ENCODE measurements around the gene KIAA2012.

Gene KIAA2012

GRCh38 chr2:202072737-202073401, at the start of gene KIAA2012:
Gene KIAA2012, plus strand, starts transcription at chr2:202073255. Its CDS starts 373 bp downstream, at chr2:202073628.
- DNase-seq = no peak

GRCh38 chr2:202023904-202024266, 49.2 kb upstream of the KIAA2012 start:
- DNase-seq = no peak

- DNase-seq = no peak
These were observed 48.2 kb upstream of the KIAA2012 start for GRCh38 chr2:202024871-202025270.

- DNase-seq = no peak
These were observed 47.2 kb upstream of the KIAA2012 start for GRCh38 chr2:202025816-202026215.

GRCh38 chr2:202026507-202026906, 46.5 kb upstream of the KIAA2012 start:
- no peak for DNase-seq

- DNase-seq = no peak
These were observed 42.4 kb upstream of the KIAA2012 start for GRCh38 chr2:202030691-202031090.

GRCh38 chr2:202031246-202031951, 41.7 kb upstream of the KIAA2012 start:
- no peak for DNase-seq

GRCh38 chr2:202032846-202033316, 40.2 kb upstream of the KIAA2012 start:
- no peak for DNase-seq

GRCh38 chr2:202033317-202034248, 39.5 kb upstream of the KIAA2012 start, which contains the start of gene FZD7:
Gene FZD7, plus strand, starts transcription at chr2:202033855. Its CDS starts 793 bp downstream, at chr2:202034648.
- peak; percentile 50 for DNase-seq

GRCh38 chr2:202034249-202035088, 38.6 kb upstream of the KIAA2012 start:
- DNase-seq = no peak

GRCh38 chr2:202035089-202035940, 37.7 kb upstream of the KIAA2012 start:
- no peak for DNase-seq

GRCh38 chr2:202035941-202036372, 37.1 kb upstream of the KIAA2012 start:
- DNase-seq = no peak

- DNase-seq = no peak
These were observed 36.4 kb upstream of the KIAA2012 start for GRCh38 chr2:202036601-202037037.

- DNase-seq = no peak
These were observed 36.0 kb upstream of the KIAA2012 start for GRCh38 chr2:202037086-202037485.

GRCh38 chr2:202038471-202039277, 34.4 kb upstream of the KIAA2012 start:
- DNase-seq = no peak

GRCh38 chr2:202039278-202040078, 33.6 kb upstream of the KIAA2012 start:
- DNase-seq = no peak

GRCh38 chr2:202040079-202040844, 32.8 kb upstream of the KIAA2012 start:
- no peak for DNase-seq

- DNase-seq = no peak
These were observed 30.6 kb upstream of the KIAA2012 start for GRCh38 chr2:202042444-202042843.

GRCh38 chr2:202043475-202043874, 29.6 kb upstream of the KIAA2012 start:
- DNase-seq = no peak

Data from NCI-H1048 (cell line).